ENCODE data around the gene COL4A2.
A peak's percentile ranks its signal among the peaks of the same experiment; 100 is the strongest.
"Not testable (repeated sequence)": the region's sequence is repeated elsewhere in the genome, so short reads cannot be mapped to it uniquely, and the experiment has no call there.

The COL4A2 gene

GRCh38 chr13:110313733-110314132, 6.6 kb downstream of the COL4A2 start:
- H3K4me1 Mint-ChIP-seq, H3K27ac Mint-ChIP-seq, H3K9me3 Mint-ChIP-seq, H3K36me3 Mint-ChIP-seq, DNase-seq, H3K4me3 Mint-ChIP-seq, CTCF ChIA-PET: not testable (repeated sequence)
- H3K27me3 Mint-ChIP-seq, result peaks cover 73% of the 10 kb centered on the region

DNA sequence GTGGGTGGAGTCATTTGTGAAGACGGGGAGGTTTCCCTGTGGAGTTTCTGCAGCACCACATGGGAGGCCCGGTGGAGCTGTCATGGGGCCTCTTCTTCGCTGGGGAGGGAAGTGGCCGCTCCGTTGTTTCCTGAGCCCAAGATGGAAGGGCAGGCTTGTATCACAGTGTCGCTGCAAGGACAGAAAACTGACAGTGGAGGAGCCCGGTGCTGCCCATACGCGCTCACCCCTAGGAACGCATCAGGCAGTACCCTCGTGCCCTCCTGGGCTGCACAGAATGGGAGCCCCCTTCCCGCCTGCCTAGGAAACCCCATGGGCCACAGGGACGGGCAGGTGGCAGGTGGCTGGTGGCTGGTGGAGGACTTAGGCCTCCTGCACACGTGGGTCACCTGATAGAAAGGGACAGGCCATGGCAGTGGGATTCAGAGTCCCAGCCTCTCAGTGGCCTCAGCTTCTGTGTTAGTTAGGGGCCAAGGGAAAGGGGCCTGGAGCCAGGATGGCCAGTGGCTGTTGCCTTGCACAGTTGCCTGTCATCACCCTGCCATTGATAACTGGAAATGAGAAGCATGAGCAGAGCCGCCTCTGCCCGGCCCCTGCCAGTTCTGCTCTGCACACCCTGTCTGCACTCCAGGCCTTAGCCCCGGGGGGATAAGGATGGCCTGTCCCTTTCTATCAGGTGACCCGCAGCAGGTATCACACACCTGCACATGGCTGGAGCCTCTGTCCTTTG, 7.6 kb downstream of the COL4A2 start:
- CTCF ChIA-PET, result no interaction called here
- Mint-ChIP-seq H3K4me1 (peaks cover 2% of the 10 kb centered on the region), H3K36me3 (no peaks in the 10 kb centered on the region), H3K9me3 (no peaks in the 10 kb centered on the region), H3K27ac (no peak overlapping the region), H3K4me3 (no peak overlapping the region), H3K27me3 (peaks cover 70% of the 10 kb centered on the region)
- DNase-seq, result no peak

DNA sequence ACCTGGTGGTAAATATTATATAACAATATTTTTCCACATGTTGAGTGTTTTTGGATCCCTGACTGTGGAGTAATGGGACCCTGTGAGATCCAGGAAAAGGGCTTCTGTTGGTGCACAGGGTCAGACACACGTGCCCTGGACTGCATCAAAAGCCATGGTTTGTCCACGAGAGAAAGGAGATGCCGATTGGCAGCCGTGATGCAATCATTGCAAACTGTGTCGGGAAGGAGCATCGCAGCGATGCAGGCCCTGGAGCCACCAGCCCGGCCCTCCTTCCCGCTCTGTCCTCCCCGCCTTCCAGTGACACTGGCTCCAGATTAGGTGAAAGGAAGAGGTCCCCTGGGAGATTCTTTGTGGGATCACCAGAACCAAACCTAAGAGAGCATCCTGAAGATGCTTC, 9.1 kb downstream of the COL4A2 start:
- no peak for DNase-seq
- Mint-ChIP-seq H3K4me1 (peaks cover 11% of the 10 kb centered on the region), H3K4me3 (no peak overlapping the region), H3K9me3 (no peaks in the 10 kb centered on the region), H3K27ac (no peak overlapping the region), H3K36me3 (no peaks in the 10 kb centered on the region), H3K27me3 (peaks cover 62% of the 10 kb centered on the region)
- CTCF ChIA-PET, result no interaction called here

GRCh38 chr13:110317093-110317492, 10.0 kb downstream of the COL4A2 start:
- Mint-ChIP-seq H3K4me1 (peaks cover 11% of the 10 kb centered on the region), H3K4me3 (no peak overlapping the region), H3K27me3 (peaks cover 60% of the 10 kb centered on the region), H3K27ac (no peak overlapping the region), H3K36me3 (no peaks in the 10 kb centered on the region), H3K9me3 (no peaks in the 10 kb centered on the region)
- no peak for DNase-seq
- CTCF ChIA-PET, result no interaction called here

DNA sequence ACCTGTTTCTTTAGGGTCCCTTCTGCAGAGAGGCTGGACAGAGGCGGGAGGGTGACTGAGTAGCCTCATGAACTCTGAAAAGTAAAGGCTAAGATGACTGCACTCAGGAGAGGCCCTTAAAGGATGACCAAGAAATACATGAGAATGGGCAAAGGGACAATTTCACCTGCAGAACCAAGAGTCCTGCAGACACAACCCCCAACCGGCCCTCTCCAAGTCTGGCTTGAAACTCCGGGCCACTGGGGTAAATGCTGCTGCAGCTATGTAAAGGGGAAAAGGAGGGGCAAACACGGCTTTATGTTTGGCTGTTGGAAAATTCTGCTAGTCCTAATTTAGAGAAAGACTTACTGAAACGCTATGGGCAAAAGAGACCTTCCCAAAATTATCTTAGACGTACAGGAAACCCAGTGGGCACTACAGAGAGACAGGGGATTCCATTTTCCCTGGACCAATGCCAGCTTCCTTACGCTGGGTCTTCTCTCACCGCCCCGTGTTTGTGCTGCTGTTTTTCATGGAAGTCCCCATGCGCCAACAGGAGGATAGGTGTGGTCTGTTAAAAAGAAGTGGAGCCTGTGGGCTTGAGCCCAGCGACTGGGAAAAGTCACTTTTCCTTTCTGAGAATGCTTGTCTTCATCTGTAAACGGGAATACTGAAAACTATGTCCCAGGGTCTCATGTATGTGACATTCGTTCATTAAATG, 10.6 kb downstream of the COL4A2 start:
- peaks cover 60% of the 10 kb centered on the region for H3K27me3 Mint-ChIP-seq

DNA sequence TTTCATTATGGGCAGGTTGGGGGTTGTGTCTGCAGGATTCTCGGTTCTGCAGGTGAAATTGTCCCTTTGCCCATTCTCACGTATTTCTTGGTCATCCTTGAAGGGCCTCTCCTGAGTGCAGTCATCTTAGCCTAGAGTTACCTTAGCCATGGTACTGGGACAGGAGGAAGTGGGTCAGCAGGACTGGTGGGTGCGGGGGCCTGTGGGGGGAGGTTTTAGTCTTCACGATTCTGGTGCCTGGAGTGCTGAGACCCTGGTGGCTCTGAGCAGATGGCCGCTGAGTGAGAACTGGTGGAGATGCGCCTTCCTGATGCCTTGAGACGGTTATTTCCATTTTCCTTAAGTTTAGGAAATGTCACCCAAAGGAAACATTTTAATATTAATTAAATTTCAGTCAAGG, 11.8 kb downstream of the COL4A2 start:
- Mint-ChIP-seq H3K4me1 (peaks cover 11% of the 10 kb centered on the region), H3K27ac (no peak overlapping the region), H3K4me3 (no peak overlapping the region), H3K9me3 (no peaks in the 10 kb centered on the region), H3K36me3 (no peaks in the 10 kb centered on the region), H3K27me3 (peaks cover 61% of the 10 kb centered on the region)
- no peak for DNase-seq
- CTCF ChIA-PET, result no interaction called here

More for the DNA sequence above, 10.6 kb downstream of the COL4A2 start:
- Mint-ChIP-seq H3K27ac (no peak overlapping the region), H3K4me1 (peaks cover 11% of the 10 kb centered on the region), H3K4me3 (no peak overlapping the region), H3K36me3 (no peaks in the 10 kb centered on the region), H3K9me3 (no peaks in the 10 kb centered on the region)
- CTCF ChIA-PET, result no interaction called here
- DNase-seq, result no peak

DNA sequence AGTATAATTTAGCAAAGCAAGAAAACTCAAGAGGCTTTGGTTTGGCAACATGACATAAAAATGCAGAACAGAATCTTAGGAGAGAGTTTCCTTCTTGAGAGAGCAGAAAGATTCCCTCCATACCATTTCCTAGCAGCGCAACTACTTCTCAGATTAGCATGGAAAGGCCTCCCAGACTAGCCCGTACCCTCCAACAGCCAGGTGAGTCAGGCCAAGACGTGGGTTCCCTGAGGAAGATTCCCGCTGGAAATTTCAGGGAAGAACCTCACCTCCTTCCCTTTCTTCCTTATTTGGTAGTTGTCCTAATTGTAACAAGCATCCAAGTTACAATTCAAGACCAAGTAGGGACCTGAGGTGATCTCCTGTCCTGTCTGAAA, 12.3 kb downstream of the COL4A2 start:
- no peaks in the 10 kb centered on the region for H3K36me3 Mint-ChIP-seq
- no peak for DNase-seq
- no peak overlapping the region for H3K27ac Mint-ChIP-seq
- H3K4me3 Mint-ChIP-seq, result no peak overlapping the region
- CTCF ChIA-PET, result no interaction called here
- peaks cover 11% of the 10 kb centered on the region for H3K4me1 Mint-ChIP-seq
- no peaks in the 10 kb centered on the region for H3K9me3 Mint-ChIP-seq
- H3K27me3 Mint-ChIP-seq, result peaks cover 60% of the 10 kb centered on the region

DNA sequence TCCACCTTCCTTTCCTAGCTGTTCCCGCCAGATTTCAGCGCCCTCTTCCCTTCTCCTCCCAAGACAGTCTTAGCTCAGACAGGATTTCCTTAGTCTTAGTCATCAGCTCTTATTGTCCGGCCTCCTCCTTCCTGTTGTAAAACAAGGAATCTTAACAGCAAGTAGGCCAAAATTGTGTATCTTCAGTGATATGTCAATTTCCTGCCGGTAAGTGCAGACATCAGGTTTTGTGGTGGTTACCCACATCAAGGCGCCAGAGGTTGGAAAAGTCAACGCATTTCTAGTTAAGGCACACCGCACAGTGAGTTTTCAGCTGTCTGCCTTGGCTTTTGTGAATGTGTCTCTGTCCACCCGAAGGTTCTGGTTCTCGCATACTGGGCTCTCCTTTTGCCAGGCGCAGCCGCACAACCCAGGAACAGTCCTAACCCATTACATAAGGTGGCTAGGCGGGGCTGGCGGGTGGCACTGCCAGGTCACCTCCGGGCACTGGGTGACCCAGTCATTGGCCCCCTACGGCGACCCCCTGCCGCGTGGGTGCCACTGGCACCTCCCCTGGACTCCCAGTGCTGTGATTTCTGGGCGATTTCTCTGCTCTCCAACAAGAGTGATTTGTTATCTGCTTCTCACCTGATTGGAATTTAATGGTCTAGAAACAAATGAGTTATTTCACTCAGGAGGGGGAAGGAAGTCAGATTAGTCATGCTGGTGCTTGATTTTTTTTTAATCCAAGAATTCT, 12.9 kb downstream of the COL4A2 start:
- CTCF ChIA-PET, result no interaction called here
- Mint-ChIP-seq H3K4me3 (no peak overlapping the region), H3K4me1 (peaks cover 11% of the 10 kb centered on the region), H3K36me3 (no peaks in the 10 kb centered on the region), H3K27me3 (peaks cover 60% of the 10 kb centered on the region), H3K27ac (no peak overlapping the region), H3K9me3 (no peaks in the 10 kb centered on the region)
- peak; percentile 39 for DNase-seq

GRCh38 chr13:110320645-110321044, 13.6 kb downstream of the COL4A2 start:
- Mint-ChIP-seq H3K27ac (no peak overlapping the region), H3K36me3 (no peaks in the 10 kb centered on the region), H3K27me3 (peaks cover 65% of the 10 kb centered on the region), H3K9me3 (no peaks in the 10 kb centered on the region), H3K4me3 (no peak overlapping the region), H3K4me1 (peaks cover 11% of the 10 kb centered on the region)
- CTCF ChIA-PET, result no interaction called here
- no peak for DNase-seq

DNA sequence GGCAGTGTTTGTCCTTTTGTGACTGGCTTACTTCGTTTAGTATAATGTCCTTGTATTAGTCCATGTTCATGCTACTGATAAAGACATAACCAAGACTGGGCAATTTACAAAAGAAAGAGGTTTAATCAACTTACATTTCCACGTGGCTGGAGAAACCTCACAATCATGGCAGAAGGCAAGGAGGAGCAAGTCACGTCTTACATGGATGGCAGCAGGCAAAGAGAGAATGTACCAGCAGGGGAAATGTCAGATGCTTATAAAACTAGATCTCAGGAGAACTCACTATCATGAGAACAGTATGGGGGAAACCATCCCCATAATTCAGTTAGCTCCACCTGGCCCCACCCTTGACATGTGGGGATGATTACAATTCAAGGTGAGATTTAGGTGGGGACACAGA, 14.5 kb downstream of the COL4A2 start:
- H3K27ac Mint-ChIP-seq, CTCF ChIA-PET, DNase-seq, H3K4me3 Mint-ChIP-seq, H3K36me3 Mint-ChIP-seq, H3K9me3 Mint-ChIP-seq: not testable (repeated sequence)
- H3K27me3 Mint-ChIP-seq, result peaks cover 69% of the 10 kb centered on the region
- H3K4me1 Mint-ChIP-seq, result peaks cover 11% of the 10 kb centered on the region

DNA sequence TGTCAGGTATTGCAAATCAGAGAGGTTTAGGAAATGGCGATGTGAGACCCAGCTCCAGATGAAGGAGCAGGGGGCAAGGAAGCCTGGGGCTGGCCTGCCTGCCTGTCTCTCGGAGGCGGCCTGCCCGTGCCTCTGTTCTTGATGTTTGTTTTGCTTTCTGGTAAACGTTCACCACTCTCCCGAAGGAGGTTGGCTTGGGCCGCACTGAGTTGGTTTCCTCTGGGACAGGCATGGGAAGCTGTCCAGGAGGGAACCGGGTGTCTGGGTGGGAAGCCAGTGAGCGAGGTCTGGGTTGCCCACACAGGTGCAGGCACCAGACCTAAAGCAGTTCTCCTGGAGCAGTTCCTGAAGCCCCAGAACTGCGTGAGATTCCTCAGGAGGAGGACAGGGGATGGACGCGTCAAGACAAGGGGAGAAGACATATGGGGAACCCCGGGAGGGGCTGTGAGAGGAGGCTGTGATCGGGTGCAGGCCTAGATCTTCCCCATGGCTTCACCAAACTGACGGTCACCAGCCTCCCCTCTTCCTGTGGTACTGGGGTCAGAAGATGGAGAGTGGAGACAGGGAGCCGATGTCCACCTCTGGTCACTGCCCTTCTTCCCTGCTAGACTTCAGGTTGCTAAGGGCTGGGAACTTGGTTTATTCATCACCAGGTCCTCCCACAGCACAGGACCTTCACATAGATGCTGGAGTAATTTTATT, 15.2 kb downstream of the COL4A2 start:
- no peak overlapping the region for H3K4me3 Mint-ChIP-seq
- H3K4me1 Mint-ChIP-seq, result peaks cover 11% of the 10 kb centered on the region
- peaks cover 74% of the 10 kb centered on the region for H3K27me3 Mint-ChIP-seq
- H3K27ac Mint-ChIP-seq, result no peak overlapping the region
- CTCF ChIA-PET, result no interaction called here
- no peaks in the 10 kb centered on the region for H3K9me3 Mint-ChIP-seq
- H3K36me3 Mint-ChIP-seq, result no peaks in the 10 kb centered on the region
- no peak for DNase-seq

DNA sequence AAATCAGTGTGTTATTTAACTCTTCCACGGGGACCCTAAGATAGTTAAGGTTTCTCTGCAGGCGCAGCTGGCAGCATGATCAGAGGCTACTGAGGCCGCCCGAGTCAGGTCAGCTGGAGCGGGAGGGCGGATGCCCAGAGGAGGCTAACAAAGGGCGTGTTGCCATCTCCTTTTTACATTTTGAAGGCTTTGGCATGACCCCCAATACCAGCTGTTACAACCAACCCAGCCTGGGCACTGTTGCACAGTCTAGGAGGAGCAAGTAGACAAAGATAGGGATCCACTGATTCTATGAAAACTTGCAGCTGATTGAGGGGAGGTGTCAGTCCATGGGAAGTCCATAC, 15.7 kb downstream of the COL4A2 start:
- peaks cover 11% of the 10 kb centered on the region for H3K4me1 Mint-ChIP-seq
- no peak overlapping the region for H3K4me3 Mint-ChIP-seq
- no peaks in the 10 kb centered on the region for H3K36me3 Mint-ChIP-seq
- no peak overlapping the region for H3K27ac Mint-ChIP-seq
- H3K27me3 Mint-ChIP-seq, result peaks cover 72% of the 10 kb centered on the region
- DNase-seq, result no peak
- CTCF ChIA-PET, result interaction anchor here (0.9 kb wide), 1 partner anchor 10 kb away, joined by 3 read pairs; no protein-coding TSS in a partner anchor
- no peaks in the 10 kb centered on the region for H3K9me3 Mint-ChIP-seq

GRCh38 chr13:110323172-110323891, 16.2 kb downstream of the COL4A2 start:
- H3K27ac Mint-ChIP-seq, result no peak overlapping the region
- no peak for DNase-seq
- H3K36me3 Mint-ChIP-seq, result no peaks in the 10 kb centered on the region
- H3K27me3 Mint-ChIP-seq, result peaks cover 71% of the 10 kb centered on the region
- CTCF ChIA-PET, result interaction anchor here (0.9 kb wide), 1 partner anchor 10 kb away, joined by 3 read pairs; no protein-coding TSS in a partner anchor
- H3K4me3 Mint-ChIP-seq, result no peak overlapping the region
- no peaks in the 10 kb centered on the region for H3K9me3 Mint-ChIP-seq
- H3K4me1 Mint-ChIP-seq, result peaks cover 11% of the 10 kb centered on the region
